HG03565 (cell line): ENCODE data around the gene KCNH3.
"Not testable (repeated sequence)": the region's sequence is repeated elsewhere in the genome, so short reads cannot be mapped to it uniquely, and the experiment has no call there.

ENCODE experiments used
- ATAC-seq: cut with Tn5 transposase; IDR thresholded peaks from one replicate; pipeline ENCODE4 v1.9.1; 2021; ENCODE audit warnings: mild to moderate bottlenecking, moderate library complexity; ENCODE audit not compliant: unreplicated experiment

KCNH3 gene

DNA sequence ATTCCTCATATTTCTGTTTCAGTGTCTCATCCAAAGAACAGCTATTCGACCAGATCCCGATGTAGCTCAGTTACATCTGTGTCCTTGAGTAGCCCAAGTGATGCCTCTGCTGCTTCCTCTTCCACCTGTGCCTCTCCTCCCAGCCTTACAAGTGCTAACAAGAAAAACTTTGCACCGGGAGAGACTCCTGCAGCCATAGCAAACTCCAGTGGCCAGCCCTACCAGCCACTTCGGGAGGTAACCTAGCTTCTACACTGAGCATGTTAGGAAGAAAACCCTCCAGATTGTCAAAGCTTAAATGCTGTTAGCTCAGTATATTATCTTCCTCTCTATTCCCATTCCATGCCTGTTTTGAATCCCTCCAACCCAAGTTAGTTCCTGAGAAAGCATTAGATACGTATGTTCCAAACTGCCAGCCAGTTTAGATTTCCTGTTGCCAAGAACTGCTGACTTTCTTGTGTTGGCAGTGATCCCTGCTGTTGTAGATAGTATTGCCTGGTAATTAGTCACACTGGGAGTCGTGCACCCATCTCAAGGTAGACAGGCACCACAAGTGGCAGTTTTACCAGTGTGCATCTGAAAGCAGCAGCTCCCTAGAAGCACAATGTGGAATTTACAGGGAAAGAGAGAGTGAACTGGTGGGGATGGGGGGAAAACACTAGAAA, 14.0 kb upstream of the KCNH3 start:
- no peak for ATAC-seq

DNA sequence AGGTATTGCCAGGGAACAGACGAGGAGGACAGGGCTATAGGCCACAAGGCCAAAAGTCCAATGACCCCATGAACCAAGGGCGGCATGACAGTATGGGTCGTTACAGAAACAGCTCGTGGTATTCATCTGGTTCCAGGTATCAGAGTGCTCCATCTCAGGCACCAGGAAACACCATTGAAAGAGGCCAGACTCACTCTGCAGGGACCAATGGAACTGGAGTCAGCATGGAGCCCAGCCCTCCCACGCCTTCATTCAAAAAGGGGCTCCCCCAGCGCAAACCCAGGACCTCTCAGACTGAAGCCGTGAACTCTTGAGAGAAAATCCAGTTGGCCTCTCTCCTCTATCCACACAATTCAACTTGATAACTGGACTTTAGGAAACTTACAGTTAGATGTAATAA, 12.9 kb upstream of the KCNH3 start:
- ATAC-seq, result no peak

GRCh38 chr12:49527361-49528130, 11.3 kb upstream of the KCNH3 start:
- ATAC-seq, result no peak

DNA sequence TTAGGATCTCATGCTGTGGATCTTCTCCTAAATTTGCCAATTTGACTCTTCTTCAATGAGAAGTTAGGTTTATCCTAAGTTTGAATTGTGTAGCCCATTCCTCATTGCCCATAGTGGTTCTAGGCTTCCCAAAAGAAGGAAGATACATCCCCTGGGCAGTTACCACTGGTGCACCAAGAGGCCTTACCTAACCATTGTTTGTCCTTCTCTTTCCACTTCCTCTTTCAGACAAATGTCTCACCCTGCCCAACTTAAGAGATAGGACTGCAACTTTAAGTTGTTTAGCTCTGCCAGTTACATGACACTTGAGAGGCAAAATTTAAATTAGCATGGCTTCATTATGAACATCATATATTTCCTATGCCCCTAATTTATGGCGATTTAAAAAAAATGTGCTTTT, 9.4 kb upstream of the KCNH3 start:
- no peak for ATAC-seq

GRCh38 chr12:49531745-49532144, 7.1 kb upstream of the KCNH3 start:
- ATAC-seq, result no peak

DNA sequence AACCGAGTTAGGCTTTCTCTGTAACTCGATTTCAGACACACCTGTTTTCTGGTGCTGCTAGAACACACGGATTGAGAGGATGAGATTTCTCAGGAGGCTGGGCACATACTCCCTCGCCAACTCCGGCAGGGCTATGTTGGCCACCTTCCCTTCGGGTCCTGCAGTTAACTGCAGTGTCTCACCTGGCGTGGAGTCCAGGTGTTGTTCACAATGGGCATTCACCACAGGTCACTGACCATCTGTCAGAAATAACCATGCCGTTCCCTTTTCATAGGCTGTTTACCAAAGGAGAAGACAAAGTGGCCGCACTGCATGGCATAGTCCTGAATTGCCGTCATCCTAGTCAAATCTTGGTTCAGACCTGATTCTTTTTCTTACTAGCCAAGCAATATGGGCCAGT, 5.5 kb upstream of the KCNH3 start:
- ATAC-seq, result no peak

DNA sequence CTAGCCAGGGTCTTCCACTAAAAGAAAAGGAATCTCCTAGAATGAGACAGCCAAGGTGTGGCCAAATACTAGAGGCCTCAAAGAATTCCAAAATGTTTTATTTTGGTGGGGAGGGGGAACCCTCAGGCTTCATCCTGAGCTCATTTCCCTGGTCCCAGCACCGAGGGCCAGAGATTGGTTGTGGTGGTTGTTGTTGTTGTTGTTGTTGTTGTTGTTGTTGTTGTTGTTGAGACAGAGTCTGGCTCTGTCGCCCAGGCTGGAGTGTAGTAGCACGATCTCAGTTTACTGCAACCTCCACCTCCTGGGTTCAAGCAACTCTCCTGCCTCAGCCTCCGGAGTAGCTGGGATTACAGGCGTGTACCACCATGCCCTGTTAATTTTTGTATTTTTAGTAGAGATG, 4.7 kb upstream of the KCNH3 start:
- ATAC-seq, result not testable (repeated sequence)

- ATAC-seq, result no peak
Measured at GRCh38 chr12:49534731-49535278, 4.0 kb upstream of the KCNH3 start.

- ATAC-seq, result no peak
Measured at GRCh38 chr12:49535921-49536525, 2.8 kb upstream of the KCNH3 start.

DNA sequence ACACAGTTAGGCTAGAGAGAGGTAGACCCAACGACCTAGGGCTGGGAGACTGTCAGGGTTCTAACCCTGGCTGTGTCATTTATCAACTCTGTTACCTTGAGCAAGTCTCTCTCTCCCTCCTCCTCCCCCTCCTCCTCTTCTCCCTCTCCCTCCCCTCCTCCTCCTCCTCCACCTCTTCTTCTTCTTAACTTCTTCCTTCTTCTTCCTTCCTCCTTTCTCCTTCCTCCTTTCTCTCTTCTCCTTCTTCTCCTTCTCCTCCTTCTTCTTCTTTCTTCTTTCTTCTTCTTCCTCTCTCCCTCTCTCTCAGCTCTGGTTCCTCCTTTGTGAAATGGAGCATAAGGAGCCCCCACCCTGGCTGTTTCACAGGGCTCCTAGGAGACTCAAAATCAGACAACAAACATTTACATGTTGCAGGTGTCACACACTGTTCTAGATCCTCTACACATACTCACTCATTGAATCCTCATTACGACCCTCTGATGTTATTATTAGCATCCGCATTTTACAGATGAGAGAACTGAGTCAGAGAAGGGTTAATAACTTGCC, 2.2 kb upstream of the KCNH3 start:
- no peak for ATAC-seq

DNA sequence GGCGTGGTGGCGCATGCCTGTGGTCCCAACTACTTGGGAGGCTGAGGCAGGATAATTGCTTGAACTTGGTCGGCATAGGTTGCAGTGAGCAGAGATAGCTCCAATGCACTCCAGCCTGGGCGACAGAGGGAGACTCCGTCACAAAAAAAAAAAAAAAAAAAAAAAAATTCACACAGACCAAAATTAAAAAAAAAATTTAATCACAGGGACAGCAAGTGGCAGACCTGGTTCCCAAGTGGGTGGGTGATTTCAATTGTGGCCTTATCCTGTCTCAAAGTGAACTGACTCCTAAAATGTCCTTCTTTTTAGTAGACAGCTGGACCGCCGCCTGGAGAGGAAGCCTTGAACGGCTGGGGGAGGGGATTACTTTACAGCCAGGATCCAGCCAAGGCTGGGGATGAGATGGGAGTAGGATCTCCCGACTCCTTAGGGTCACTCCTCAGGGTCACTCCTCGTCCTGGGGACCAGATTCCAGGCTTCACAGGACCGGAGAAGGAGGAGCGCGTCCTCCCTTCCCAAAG, 1.5 kb upstream of the KCNH3 start:
- ATAC-seq, result no peak

- ATAC-seq, result no peak
Measured at GRCh38 chr12:49537752-49538509, 899 bp upstream of the KCNH3 start.

DNA sequence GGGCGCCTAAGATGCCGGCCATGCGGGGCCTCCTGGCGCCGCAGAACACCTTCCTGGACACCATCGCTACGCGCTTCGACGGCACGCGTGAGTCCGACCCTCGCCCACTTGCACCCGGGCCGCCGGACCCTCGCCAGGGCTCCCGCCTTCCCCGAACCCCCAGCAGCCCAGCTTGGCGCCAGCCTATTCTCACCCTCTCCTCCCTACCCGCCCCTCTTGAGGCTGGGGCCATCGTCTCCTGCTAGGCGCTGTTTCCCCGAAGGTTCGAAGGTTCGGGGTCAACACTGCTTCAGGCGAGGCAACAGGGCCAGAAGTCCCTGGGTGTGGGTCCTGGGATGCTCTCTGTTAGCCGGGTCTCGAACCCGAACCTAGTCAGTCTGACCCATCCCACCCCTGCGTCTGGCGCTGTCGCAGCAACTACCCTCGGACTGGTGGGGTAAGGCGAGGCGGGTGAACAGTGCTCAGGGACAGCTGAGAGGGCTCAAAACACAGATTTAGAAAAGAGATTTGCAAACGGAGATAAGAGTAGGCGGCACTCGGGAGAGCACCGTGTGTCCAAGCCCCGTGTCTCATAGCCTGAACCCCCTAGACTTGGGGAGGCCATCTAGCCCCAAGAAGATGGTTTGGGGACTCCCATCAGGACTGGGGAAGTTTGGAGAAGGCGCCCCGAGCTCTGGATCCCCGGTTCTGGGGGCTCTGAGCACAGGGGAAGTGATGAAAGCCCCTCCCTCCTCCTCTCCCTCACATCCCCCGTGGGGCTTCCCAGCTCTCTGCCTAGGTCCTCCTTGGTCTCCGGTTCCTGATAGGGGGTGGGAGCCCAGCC, 787 bp downstream of the KCNH3 start:
- no peak for ATAC-seq

DNA sequence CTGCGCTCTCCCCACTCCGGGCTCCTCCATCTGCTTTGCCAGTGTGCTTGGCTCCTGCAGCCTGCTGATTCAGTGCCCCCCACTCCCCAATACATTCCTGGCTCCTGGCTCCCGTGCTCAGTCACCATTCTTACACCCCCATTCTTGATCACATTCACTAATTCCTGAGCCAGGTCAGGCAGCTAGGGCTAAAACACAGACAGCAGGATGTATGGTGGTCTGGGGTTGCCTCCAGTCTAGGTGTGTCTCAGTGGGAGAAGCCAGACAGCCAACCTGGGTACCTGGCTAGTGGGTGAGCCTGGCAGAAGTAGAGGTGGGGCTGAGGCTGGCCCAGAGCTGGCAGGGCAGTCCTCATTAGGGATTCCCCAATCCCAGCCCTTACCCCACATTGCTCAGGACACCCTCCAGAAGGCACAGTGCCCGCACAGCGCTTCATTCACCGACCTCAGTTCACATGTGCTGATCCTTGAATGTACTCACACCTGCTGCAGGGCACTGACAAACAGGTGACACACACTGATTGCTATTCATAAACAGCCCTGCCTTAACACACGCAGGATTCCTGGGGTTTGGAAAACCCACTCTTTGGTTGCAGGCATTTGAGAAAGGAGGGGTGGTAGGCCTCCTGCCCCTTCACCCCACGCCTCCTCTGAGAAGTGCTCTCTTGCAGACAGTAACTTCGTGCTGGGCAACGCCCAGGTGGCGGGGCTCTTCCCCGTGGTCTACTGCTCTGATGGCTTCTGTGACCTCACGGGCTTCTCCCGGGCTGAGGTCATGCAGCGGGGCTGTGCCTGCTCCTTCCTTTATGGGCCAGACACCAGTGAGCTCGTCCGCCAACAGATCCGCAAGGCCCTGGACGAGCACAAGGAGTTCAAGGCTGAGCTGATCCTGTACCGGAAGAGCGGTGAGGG, 1.7 kb downstream of the KCNH3 start:
- ATAC-seq, result no peak

- no peak for ATAC-seq
Measured at GRCh38 chr12:49541140-49541861, 2.5 kb downstream of the KCNH3 start.

DNA sequence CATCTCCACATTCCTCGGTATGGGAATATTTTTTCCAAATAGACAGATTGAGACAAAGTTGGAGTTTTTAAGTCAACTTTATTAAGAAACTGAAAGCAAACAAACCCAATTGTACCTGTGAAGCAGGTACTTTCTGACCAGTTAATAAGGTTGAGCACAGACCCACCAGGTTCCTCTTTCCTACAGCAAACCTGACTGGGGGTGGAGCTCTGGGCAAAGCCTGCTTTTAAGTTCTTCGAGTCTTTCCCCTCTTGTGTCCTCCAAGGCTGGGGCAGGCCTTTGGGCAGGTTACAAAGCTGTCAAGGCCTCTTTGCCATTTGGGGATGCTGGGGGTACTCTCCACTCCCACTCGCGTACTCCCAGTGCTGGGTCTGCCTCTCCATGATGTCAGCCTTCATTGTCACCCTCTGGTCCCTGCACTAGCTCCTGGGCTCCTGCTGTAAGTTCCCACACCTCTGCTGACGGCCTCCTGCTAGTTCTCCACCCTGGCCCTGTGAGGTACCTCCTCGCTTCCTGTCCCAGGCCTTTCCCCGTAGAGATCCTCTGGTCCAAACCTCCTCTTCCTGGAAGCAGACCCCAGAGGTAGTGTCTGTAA, 3.2 kb downstream of the KCNH3 start:
- ATAC-seq, result no peak

GRCh38 chr12:49542592-49543160, 3.8 kb downstream of the KCNH3 start:
- no peak for ATAC-seq
